ENCODE results near the gene PARVG.

Gene PARVG

GRCh38 chr22:44159811-44160210, 20.9 kb upstream of the PARVG start:
- TF ChIP-seq POLR2AphosphoS5 (IDR thresholded peaks at IDR 0.05; ENCODE audit: low read depth) = no peak
- TF ChIP-seq CTCF (IDR thresholded peaks at IDR 0.05; ENCODE audit: insufficient read depth, low read length) = no peak
- TF ChIP-seq SPI1 (IDR thresholded peaks at IDR 0.05; ENCODE audit: borderline replicate concordance, low read depth) = no peak
- TF ChIP-seq, protein P1, sequence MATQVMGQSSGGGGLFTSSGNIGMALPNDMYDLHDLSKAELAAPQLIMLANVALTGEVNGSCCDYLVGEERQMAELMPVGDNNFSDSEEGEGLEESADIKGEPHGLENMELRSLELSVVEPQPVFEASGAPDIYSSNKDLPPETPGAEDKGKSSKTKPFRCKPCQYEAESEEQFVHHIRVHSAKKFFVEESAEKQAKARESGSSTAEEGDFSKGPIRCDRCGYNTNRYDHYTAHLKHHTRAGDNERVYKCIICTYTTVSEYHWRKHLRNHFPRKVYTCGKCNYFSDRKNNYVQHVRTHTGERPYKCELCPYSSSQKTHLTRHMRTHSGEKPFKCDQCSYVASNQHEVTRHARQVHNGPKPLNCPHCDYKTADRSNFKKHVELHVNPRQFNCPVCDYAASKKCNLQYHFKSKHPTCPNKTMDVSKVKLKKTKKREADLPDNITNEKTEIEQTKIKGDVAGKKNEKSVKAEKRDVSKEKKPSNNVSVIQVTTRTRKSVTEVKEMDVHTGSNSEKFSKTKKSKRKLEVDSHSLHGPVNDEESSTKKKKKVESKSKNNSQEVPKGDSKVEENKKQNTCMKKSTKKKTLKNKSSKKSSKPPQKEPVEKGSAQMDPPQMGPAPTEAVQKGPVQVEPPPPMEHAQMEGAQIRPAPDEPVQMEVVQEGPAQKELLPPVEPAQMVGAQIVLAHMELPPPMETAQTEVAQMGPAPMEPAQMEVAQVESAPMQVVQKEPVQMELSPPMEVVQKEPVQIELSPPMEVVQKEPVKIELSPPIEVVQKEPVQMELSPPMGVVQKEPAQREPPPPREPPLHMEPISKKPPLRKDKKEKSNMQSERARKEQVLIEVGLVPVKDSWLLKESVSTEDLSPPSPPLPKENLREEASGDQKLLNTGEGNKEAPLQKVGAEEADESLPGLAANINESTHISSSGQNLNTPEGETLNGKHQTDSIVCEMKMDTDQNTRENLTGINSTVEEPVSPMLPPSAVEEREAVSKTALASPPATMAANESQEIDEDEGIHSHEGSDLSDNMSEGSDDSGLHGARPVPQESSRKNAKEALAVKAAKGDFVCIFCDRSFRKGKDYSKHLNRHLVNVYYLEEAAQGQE (IDR thresholded peaks at IDR 0.05; ENCODE audit: insufficient replicate concordance, low read depth) = no peak
- TF ChIP-seq GABPA (IDR thresholded peaks at IDR 0.05; ENCODE audit: low read depth) = no peak
- Histone ChIP-seq H3K27ac (replicated peaks) (no peak overlapping the region), H3K4me3 (replicated peaks; ENCODE audit: insufficient read depth, low read length) (no peak overlapping the region), H3K27me3 (ENCODE audit: insufficient read depth, poor library complexity, severe bottlenecking) (no peaks in the 10 kb centered on the region)
- no peak for DNase-seq (ENCODE audit: low read depth in 1 of 2, low spot score in 1 of 2)

DNA sequence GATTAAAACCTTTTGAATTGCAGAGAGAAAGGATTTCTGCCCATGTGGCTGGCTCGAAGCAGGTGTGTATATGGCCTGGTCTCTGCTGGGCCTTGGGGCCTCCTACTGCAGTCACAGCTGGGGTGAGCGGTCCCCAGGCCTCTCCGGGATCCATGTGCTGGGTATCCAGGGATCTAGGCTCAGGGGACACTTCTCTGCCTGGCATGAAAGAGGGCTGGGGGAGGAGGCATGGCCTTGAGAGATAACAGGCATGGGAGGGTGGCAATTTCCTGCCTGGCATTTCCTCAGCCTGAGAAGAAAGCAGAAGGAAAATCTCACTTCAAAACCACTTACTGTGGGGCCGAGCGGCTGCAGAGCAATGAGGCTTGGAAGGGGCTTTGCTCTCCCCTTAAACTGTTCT, 20.3 kb upstream of the PARVG start:
- TF ChIP-seq POLR2AphosphoS5 (IDR thresholded peaks at IDR 0.05; ENCODE audit: low read depth) = peak; percentile 39; the same call in 1 of the 2 replicates
- no peak for TF ChIP-seq GABPA (IDR thresholded peaks at IDR 0.05; ENCODE audit: low read depth)
- peak; percentile 7; the same call in 1 of the 2 replicates for TF ChIP-seq SPI1 (IDR thresholded peaks at IDR 0.05; ENCODE audit: borderline replicate concordance, low read depth)
- no peak for TF ChIP-seq CTCF (IDR thresholded peaks at IDR 0.05; ENCODE audit: insufficient read depth, low read length)
- TF ChIP-seq, protein P1 (IDR thresholded peaks at IDR 0.05; ENCODE audit: insufficient replicate concordance, low read depth) = no peak
- DNase-seq (ENCODE audit: low read depth in 1 of 2, low spot score in 1 of 2) = peak in 1 of 2 experiments; percentile 71
- H3K4me3 ChIP-seq (replicated peaks; ENCODE audit: insufficient read depth, low read length) = no peak overlapping the region
- H3K27me3 ChIP-seq (ENCODE audit: insufficient read depth, poor library complexity, severe bottlenecking) = no peaks in the 10 kb centered on the region
- peak overlapping the region; percentile 40; the same call in 1 of the 2 replicates for H3K27ac ChIP-seq (replicated peaks)

DNA sequence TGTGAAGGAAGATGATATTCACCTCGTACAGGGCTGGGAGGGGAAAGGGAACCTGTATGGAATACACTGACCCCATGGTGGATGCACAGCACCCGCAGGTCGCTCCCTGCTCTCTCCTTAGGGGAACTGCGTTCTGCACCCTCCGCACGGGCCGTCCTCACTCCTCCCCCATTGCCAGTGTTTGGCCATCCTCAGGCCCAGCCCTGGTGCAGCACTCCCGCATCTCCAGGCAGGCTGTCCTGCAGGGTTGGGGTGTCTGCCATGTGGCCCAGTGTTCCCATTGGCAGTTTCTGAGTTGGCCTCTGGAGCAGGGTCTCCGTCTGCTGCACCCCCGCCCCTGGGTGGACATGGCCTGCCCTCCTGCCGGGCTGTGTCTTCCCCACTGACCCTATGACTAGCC, 19.1 kb upstream of the PARVG start:
- Histone ChIP-seq H3K27me3 (ENCODE audit: insufficient read depth, poor library complexity, severe bottlenecking) (no peaks in the 10 kb centered on the region), H3K27ac (replicated peaks) (no peak overlapping the region), H3K4me3 (replicated peaks; ENCODE audit: insufficient read depth, low read length) (no peak overlapping the region)
- TF ChIP-seq POLR2AphosphoS5 (IDR thresholded peaks at IDR 0.05; ENCODE audit: low read depth) (no peak), GABPA (IDR thresholded peaks at IDR 0.05; ENCODE audit: low read depth) (no peak), CTCF (IDR thresholded peaks at IDR 0.05; ENCODE audit: insufficient read depth, low read length) (no peak), SPI1 (IDR thresholded peaks at IDR 0.05; ENCODE audit: borderline replicate concordance, low read depth) (no peak)
- TF ChIP-seq, protein P1 (IDR thresholded peaks at IDR 0.05; ENCODE audit: insufficient replicate concordance, low read depth) = no peak
- DNase-seq (ENCODE audit: low read depth in 1 of 2, low spot score in 1 of 2) = no peak

Measured in HL-60 (cell line).